ENCODE results near the gene SYNPO.
A peak's percentile ranks its signal among the peaks of the same experiment; 100 is the strongest.

Gene SYNPO

DNA sequence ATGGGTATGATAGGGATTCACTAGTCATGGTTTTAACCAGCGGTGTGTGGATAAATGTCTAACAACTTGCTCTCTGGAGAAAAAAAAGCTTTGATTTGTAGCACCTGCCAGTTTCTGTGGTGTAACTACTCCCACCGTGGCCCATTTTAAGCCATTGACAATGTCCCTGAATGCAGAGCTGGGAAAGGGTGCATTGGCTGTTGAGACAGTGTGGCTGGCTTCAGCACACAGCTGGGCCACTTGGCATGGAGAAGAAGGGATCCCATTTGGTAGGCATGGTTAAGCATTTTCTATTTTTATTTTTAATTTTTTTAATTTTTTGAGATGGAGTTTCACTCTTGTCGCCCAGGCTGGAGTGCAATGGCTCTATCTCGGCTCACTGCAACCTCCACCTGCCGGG is 31.5 kb upstream of the SYNPO start:
- no peak for DNase-seq

GRCh38 chr5:150609843-150610584 is 30.4 kb upstream of the SYNPO start:
- no peak for DNase-seq

DNA sequence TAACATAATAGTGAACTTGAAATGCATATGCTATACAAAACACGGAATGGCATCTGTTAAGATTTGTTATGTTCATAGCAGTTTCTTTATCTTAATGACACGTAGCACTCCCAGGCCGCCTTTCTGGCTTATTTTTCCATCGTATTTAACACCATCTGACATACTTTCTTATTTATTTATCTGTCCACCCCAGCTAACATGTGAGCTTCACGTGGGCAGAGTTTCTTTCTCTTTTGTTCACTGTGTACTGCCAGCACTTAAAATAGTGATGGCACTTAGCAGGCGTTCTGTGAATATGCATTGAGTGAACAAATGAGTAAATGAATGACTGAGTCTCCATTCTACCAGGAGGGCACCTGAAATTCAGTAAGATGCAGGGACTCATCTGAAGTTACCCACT is 29.4 kb upstream of the SYNPO start:
- no peak for DNase-seq

GRCh38 chr5:150612405-150612804 is 28.1 kb upstream of the SYNPO start:
- DNase-seq, result no peak

DNA sequence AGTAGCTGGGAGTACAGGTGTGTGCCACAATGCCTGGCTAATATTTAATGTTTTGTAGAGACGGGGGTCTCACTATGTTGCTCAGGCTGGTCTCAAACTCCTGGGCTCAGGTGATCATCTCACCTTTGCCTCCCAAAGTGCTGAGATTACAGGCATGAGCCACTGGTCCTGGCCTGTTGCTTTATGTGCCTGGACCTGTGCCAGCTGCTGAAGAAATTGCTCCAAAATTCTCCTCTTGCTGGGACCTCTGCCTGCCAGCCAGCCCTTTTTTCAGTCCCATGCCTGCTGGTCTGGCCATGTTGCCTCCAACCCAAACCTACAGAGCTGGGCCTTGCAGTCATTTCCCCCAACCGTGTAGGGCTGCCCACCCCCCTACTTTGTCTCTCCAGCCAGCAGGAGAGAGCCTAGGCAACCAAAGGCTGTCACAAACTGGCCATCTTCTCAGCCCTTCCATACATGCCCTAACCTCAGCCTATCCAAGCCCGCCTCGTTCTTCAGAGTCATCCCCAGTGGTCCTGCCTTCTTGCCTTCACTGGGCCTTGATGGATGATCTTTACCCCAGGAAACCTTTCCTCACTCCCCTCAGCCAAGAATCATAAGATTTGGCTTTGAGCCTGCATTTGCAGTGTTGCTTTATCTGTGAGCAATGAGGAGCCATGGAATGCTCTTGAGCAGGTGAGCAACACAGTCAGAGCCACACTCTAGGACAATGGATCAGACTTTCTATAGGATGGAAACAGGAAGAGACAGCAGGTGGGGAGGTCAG is 27.4 kb upstream of the SYNPO start:
- no peak for DNase-seq

- no peak for DNase-seq
These were observed 26.3 kb upstream of the SYNPO start for GRCh38 chr5:150613991-150614660.

DNA sequence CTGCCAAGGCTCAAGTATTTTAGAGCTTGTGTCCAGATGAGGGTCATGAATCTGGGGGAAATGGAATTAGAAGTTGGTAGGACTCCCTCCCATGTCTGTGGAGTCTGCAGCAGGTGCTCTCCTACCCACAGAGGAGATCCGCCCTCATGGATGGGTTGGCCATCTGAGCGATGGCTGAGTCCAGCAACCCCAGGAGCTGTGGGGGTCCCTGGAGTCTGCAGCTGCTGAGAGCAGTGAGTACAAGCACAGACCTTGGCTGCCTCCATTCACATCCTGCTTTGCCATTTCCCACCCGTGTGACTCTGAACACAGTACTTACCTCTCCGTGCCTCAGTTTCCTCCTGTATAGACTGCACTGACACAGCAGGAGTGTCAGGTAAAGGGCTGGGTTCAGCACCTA is 25.8 kb upstream of the SYNPO start:
- DNase-seq, result no peak

DNA sequence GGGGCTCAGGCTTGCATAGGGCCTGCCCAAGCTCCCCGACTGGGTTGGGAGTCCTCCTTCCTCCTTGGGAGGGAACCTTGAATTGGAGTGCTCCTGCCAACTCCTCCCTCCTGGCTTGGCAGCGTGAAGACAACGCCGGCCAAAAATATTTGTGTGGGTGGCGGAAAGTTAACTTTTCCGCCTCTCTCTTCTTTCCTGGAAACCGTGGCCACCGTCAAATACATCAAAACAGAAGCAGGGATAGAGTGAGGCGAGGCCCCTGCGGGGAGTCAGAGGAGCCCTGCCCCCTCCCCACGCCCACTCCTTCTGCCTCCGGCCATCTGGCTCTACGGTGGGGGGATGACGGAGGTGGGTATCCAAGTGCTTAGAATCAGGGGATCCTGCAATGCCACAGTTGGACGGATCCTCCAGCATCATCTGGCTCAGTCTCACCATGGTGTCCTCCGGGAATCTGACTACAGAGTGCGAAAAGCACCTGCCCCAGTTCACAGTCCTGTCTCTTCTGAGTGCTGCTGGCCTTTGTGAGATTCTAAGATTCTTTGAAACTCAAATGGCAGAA is 25.2 kb upstream of the SYNPO start:
- no peak for DNase-seq

- no peak for DNase-seq
These were observed 24.4 kb upstream of the SYNPO start for GRCh38 chr5:150616024-150616470.

DNA sequence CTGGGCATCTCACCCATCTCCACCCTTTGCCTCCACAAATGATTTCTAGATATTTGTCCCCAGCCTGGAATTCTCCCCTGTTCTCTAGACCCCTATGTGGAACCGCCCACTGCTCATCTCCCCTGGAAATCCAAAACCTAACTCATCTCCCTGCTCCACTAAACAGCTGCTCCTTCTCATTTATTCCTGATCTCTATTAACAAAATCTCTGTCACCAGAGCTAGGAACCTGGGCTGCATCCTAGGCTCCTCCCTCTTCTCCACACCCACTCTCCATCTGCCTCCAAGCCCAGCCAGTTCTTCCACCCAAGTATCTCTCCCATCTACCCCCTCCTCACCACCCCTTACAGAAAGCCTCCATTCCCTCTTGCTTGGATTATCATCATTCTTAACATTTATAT is 24.0 kb upstream of the SYNPO start:
- no peak for DNase-seq

DNA sequence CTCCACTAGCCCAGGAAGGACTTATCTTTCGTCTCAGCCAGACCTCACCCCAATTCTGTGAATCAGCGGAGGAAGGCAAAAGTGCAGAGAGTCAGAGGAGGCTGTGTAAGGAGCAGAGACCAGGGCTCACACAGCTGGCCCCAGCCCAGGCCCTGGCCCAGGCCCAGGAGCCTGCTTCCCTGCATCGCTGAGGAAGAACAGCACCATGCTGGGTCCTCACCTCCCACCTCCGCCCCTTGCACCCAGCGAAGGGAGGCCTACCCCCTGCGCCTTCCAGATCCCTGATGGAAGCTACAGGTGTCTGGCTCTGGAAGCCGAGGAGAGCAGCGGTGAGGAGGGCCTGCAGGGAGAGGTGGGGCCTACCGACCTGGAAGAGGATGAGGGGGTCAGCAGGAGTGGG is 22.3 kb upstream of the SYNPO start:
- no peak for DNase-seq

DNA sequence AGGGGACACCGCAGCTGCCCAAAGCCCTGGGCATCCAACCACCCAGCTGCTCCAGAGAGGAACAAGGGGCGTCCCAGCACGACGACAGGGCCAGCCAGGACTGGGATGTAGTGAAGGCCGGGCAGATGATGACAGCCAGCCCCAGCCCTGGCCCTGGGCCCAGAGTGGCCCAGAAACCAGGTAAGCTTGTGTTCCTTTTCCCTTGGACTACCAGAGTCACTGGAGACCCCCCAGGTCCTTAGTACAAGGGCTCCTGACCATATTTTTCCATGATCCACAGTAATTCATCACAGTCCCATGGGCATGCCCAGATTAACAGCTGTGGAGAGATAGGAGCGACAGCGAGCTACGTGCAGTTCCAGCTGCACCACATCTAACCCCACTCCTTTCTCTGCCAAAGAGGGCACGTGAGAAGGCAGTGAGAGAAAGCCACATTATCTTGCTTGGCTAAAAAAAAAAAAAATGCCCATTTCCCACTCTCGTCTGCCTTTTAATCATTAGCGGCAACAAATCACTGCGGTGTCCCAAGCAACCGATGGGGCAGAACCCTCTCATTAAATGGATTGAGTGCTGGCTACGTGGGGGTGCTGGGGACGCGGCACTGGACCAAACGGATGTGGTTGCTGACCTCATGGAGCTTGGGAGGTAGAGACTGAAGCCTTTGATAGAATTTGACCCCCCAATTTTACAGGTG is 21.7 kb upstream of the SYNPO start:
- DNase-seq, result no peak

- no peak for DNase-seq
These were observed 20.9 kb upstream of the SYNPO start for GRCh38 chr5:150619359-150620230.

DNA sequence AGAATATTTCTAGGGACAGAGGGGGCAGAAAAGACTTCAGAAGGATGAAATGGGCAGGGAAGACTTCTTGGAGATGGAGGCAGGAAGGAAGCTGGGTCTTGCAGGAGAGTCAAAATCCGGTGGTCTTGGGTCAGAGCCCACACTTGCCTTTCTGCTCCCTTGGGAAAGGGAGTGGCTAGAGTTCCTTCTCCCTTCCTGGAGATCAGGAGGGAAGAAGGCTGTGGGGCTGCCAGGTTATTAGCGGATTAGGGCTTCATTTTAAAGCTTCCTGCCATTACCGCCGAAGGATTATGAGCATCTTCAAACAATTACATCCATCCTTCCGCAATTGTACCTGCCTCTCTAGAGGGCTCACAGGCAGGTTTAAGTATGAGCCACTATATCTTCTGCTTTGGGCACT is 19.2 kb upstream of the SYNPO start:
- DNase-seq, result no peak

- no peak for DNase-seq
These were observed 18.3 kb upstream of the SYNPO start for GRCh38 chr5:150622157-150622556.

GRCh38 chr5:150623152-150623877 is 17.1 kb upstream of the SYNPO start:
- no peak for DNase-seq

DNA sequence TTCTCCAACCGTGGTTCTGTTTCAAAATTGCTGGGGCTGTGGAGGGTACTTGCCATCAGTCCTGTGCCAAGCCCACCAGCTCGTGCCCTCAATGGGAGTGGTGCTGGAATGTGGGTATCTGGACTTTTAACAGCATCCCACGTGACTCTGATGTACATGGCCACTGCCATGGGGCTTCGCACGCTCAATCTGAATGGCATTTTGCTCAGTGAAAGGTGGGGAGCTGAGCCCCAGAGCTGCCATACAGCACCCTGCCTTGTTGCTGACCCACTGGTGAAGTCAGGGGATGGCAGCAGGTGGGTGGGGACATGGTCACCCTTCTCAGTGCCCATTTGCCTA is 16.6 kb upstream of the SYNPO start:
- no peak for DNase-seq

DNA sequence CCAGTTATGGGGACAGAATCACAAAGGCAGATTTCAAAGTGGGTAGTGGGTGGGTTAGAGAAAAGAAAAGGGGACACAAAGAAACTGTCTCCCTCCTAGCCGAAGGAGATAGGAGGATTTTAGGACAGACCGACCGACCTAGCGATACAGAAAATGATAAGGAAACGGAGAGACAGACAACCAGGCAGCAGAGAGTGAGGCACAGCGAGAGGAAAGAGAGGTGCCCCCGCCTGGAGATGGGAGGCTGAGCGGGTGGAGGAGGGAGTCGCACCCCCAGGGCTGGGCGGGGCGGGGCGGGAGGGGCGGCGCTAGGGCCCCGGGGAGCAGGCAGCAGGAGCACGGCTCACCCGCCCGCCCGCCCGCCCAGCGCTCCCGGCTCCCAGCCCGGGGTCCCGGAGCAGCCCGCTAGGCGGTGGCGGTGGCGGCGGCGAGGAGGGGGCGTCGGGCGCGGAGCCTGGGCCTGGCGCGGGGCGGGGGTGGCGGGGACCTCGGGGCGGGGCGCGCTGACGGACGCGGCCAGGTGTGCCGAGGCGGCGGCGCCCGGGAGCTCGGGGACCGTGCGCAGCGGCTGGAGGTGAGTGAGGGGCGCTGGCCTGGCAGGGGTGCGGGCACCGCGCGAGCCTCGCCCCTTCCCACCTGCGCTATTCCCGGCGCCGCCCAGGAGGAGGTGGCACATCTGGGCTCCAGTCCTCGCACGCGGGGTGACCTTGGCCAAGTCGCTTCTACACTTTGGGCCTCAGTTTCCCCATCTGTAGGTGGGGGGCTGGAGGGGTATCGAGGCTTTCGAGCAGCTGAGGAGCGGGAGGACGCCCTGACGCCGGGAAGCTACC is 15.9 kb upstream of the SYNPO start:
- peak; percentile 8 for DNase-seq

- no peak for DNase-seq
These were observed 15.3 kb upstream of the SYNPO start for GRCh38 chr5:150625164-150625535.

Measured in stimulated activated CD4-positive, alpha-beta T cell treated with anti-CD3 and anti-CD28 coated beads, Interleukin-1b, Interleukin-23, amount 100 ng/mL, for 48 hours (primary cell).